Heart right ventricle (tissue), 16 donors: ENCODE data around the gene SPTBN2. TPM values are rescaled to one million over a fixed set of nuclear protein-coding genes. Genes with fewer than 3 reads are reported as not detected.

ENCODE experiments used
- ATAC-seq, 8 donors: fragments of 200-7000 bp; cut with Tn5 transposase; one replicate each; pipeline ENCODE4 v1.9.1; 2020; ENCODE audit warnings: mild to moderate bottlenecking in 8 of 8, moderate library complexity in 8 of 8, moderate number of reproducible peaks in 1 of 8
- DNase-seq, 2 donors: peaks; one replicate each; pipeline ENCODE4 v3.0.0-alpha.2; 2020
- H3K27ac ChIP-seq, 10 donors: fragments of 200-600 bp; sonication (generic) in 2 of 10; one replicate each; pipeline versions ENCODE4 v1.5.0 to v1.8.0; 2020 to 2022; ENCODE audit warnings: mild to moderate bottlenecking in 3 of 10
- H3K27me3 ChIP-seq, 7 donors: fragments of 200-600 bp; one replicate each; pipeline ENCODE4 v1.8.0; 2021 to 2022; ENCODE audit warnings: mild to moderate bottlenecking in 2 of 7
- H3K36me3 ChIP-seq, 9 donors: fragments of 200-600 bp; sonication (generic) in 1 of 9; one replicate each; pipeline versions ENCODE4 v1.5.0 to v1.8.0; 2020 to 2022; ENCODE audit warnings: mild to moderate bottlenecking in 2 of 9
- H3K4me1 ChIP-seq, 9 donors: fragments of 200-600 bp; sonication (generic) in 1 of 9; one replicate each; pipeline versions ENCODE4 v1.5.0 to v1.8.0; 2020 to 2022; ENCODE audit warnings: mild to moderate bottlenecking in 4 of 9
- H3K4me3 ChIP-seq, 10 donors: fragments of 200-600 bp; sonication (generic) in 2 of 10; one replicate each; pipeline versions ENCODE4 v1.5.0 to v1.8.0; 2020 to 2022; ENCODE audit warnings: mild to moderate bottlenecking in 7 of 10, moderate library complexity in 2 of 10
- H3K9me3 ChIP-seq, 11 donors: fragments of 200-600 bp in 10 of 11; sonication (generic) in 2 of 11; one replicate each; pipeline versions ENCODE4 v1.5.0 to v1.8.0; 2013 to 2022; ENCODE audit warnings: mild to moderate bottlenecking in 2 of 11, control low read depth in 1 of 11, moderate library complexity in 1 of 11
- WGBS, 2 donors: extraction: QIAGEN DNeasy Blood & Tissue Kit; methylation state at CpG; one replicate each; pipeline ENCODE4 v1.1.7; 2013; ENCODE audit warnings: inconsistent platforms in 1 of 2; 5-methylcytosine and 5-hydroxymethylcytosine counted together
- intact Hi-C, 10 donors: fragments of 100-400 bp; cut with DNase I; formaldehyde crosslinking; loops; one replicate each; pipeline versions ENCODE4 v1.11.1 to v1.14.2; 2022
- polyA plus RNA-seq, 2 donors: library from polyadenylated mRNA; stranded (reverse); fragments of 200-250 nt; gene quantifications; one replicate each; pipeline ENCODE4 v1.2.3, GENCODE V29; 2013
- total RNA-seq, 10 donors: library from RNA; stranded (reverse); fragmentation: NEBNext Ultra II Directional in 3 of 10; extraction: Animal tissue kit (Norgen Biotek cat#: 25700) in 3 of 10; gene quantifications; one replicate each; pipeline versions ENCODE4 v1.2.1 to v1.2.4, GENCODE V29; 2021 to 2023
- TF ChIP-seq, protein P1 (sequence below), 9 donors: fragments of 200-600 bp; sonication (generic) in 2 of 9; IDR thresholded peaks; one replicate each; pipeline versions ENCODE4 v1.5.0 to v1.8.0; 2021 to 2022; ENCODE audit warnings: antibody characterized with exemption in 9 of 9, mild to moderate bottlenecking in 5 of 9, moderate library complexity in 1 of 9
- donor health status: Arrhythmogenic right ventricular cardiomyopathy.
- donor health status: ischemic (EF 13 %, LVEDD 7.1; RV severe dilation, severe dysfunction).
- donor health status: healthy with polysubstance abuse.
- donor health status: DM: no; HTN: yes; CAD: no.
- donor health status: DM: no; HTN: no; CAD: no.
- donor health status: ischemic (EF 25% LVEDD 6.9; RV normal size, moderate dysfunction).
- donor health status: ischemic (EF 25% LVEDD 5.7; RV mildly dilated, moderate dysfunction).
- donor health status: healthy.
- donor health status: DM: yes; HTN: yes; CAD: no.
- donor health status: Ischemic cardiomyopathy.
- donor health status: ischemic (EF 35%, LVEDD 5.7; RV mildly dilated, moderate dysfunction).
- donor health status: nonischemic (EF 11% LVEDD 7.7; RV severe dilation, severe dysfunction).
- donor health status: DM: yes; HTN: yes; CAD: no.
- donor health status: PGD.
- donor health status: ischemic (EF 29% LVEDD 5.4; RV normal size, mild dysfunction).
- donor health status: nonischemic (EF 23%, LVEDD 6.1; RV moderate dilation, normal function).

The SPTBN2 gene
- total and polyA plus RNA-seq, 12 donors = 0.23 to 2.3 (median 1.0) TPM

- peak in 3 of 8 donors; percentile 7 to 28 (median 19) for ATAC-seq
- TF ChIP-seq, protein P1, sequence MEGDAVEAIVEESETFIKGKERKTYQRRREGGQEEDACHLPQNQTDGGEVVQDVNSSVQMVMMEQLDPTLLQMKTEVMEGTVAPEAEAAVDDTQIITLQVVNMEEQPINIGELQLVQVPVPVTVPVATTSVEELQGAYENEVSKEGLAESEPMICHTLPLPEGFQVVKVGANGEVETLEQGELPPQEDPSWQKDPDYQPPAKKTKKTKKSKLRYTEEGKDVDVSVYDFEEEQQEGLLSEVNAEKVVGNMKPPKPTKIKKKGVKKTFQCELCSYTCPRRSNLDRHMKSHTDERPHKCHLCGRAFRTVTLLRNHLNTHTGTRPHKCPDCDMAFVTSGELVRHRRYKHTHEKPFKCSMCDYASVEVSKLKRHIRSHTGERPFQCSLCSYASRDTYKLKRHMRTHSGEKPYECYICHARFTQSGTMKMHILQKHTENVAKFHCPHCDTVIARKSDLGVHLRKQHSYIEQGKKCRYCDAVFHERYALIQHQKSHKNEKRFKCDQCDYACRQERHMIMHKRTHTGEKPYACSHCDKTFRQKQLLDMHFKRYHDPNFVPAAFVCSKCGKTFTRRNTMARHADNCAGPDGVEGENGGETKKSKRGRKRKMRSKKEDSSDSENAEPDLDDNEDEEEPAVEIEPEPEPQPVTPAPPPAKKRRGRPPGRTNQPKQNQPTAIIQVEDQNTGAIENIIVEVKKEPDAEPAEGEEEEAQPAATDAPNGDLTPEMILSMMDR (IDR thresholded peaks at IDR 0.05) = no peak
Measured at GRCh38 chr11:66686100-66686785, 42.8 kb downstream of the SPTBN2 start.

GRCh38 chr11:66685276-66686099 is 43.5 kb downstream of the SPTBN2 start:
- H3K4me1 ChIP-seq = no peaks in the 10 kb centered on the region
- no peak overlapping the region for H3K4me3 ChIP-seq
- DNase-seq = no peak
- ATAC-seq = no peak
- H3K36me3 ChIP-seq = peaks cover 0 to 5% (median 0%) of the 10 kb centered on the region in 9 donors
- TF ChIP-seq, protein P1 (IDR thresholded peaks at IDR 0.05) = no peak
- H3K9me3 ChIP-seq = no peaks in the 10 kb centered on the region
- H3K27ac ChIP-seq = no peak overlapping the region
- no peaks in the 10 kb centered on the region for H3K27me3 ChIP-seq
- intact Hi-C loops = loop anchor here in 3 of 10 donors (5.0 to 10.0 kb wide), 3 partner anchors 113 to 281 kb away; no protein-coding TSS in a partner anchor
- WGBS, 2 donors = 87 to 89% methylated on average over 27 of the region's 27 CpGs

More at GRCh38 chr11:66686100-66686785, 42.8 kb downstream of the SPTBN2 start:
- Histone ChIP-seq H3K4me3 (no peak overlapping the region), H3K9me3 (no peaks in the 10 kb centered on the region), H3K4me1 (no peaks in the 10 kb centered on the region), H3K27ac (no peak overlapping the region), H3K36me3 (peaks cover 0 to 5% (median 0%) of the 10 kb centered on the region in 9 donors), H3K27me3 (no peaks in the 10 kb centered on the region)
- intact Hi-C loops = loop anchor here in 3 of 10 donors (5.0 to 10.0 kb wide), 3 partner anchors 114 to 281 kb away; no protein-coding TSS in a partner anchor
- no peak for DNase-seq
- 88 to 90% methylated on average over 15 of the region's 15 CpGs for WGBS, 2 donors

- ATAC-seq (no peak), DNase-seq (no peak)
- no peak overlapping the region for H3K27ac ChIP-seq
- 94 to 98% methylated on average over 2 of the region's 2 CpGs for WGBS, 2 donors
- H3K4me3 ChIP-seq = no peak overlapping the region
- H3K27me3 ChIP-seq = no peaks in the 10 kb centered on the region
- peaks cover 0 to 5% (median 0%) of the 10 kb centered on the region in 9 donors for H3K36me3 ChIP-seq
- H3K4me1 ChIP-seq = no peaks in the 10 kb centered on the region
- TF ChIP-seq, protein P1 (IDR thresholded peaks at IDR 0.05) = no peak
- H3K9me3 ChIP-seq = no peaks in the 10 kb centered on the region
- intact Hi-C loops = loop anchor here in 3 of 10 donors (5.0 to 10.0 kb wide), 3 partner anchors 112 to 280 kb away; no protein-coding TSS in a partner anchor
Measured at GRCh38 chr11:66684635-66685034, 44.4 kb downstream of the SPTBN2 start.

DNA sequence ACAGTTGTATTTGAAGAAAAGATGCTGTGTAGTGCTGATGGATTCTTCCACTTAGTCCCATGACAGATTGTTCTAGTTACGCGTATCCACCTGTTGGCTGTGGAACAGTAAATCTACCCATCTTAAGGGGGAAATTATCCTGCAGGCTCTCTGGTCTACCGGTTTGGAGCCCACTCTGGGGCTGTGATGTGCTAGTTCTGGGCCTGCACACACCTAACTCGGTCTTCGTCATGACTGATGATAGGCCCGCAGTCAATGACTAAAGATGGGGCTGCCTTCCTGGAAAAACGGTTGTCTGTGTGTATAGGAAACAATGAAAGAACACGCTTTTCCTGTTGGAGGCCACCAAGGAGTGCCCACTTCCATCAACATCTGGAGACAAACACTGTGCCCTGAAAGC is 45.1 kb downstream of the SPTBN2 start:
- intact Hi-C loops = loop anchor here in 3 of 10 donors (10.0 kb wide), 2 partner anchors 269 to 279 kb away; no protein-coding TSS in a partner anchor
- H3K4me3 ChIP-seq = no peak overlapping the region
- H3K27me3 ChIP-seq = no peaks in the 10 kb centered on the region
- no peak overlapping the region for H3K27ac ChIP-seq
- TF ChIP-seq, protein P1 (IDR thresholded peaks at IDR 0.05) = no peak
- DNase-seq = no peak
- ATAC-seq = no peak
- peaks cover 0 to 5% (median 0%) of the 10 kb centered on the region in 9 donors for H3K36me3 ChIP-seq
- WGBS, 2 donors = 82 to 89% methylated on average over 8 of the region's 8 CpGs
- peaks cover 0 to 2% (median 0%) of the 10 kb centered on the region in 9 donors for H3K4me1 ChIP-seq
- no peaks in the 10 kb centered on the region for H3K9me3 ChIP-seq
